Sigmoid colon (tissue), 7 donors: ENCODE data around the gene TOR1A. TPM values are rescaled to one million over a fixed set of nuclear protein-coding genes. Genes with fewer than 3 reads are reported as not detected.

Experiments
- DNase-seq: peaks from one replicate; pipeline ENCODE4 v3.0.0-alpha.2; 2019
- H3K27ac ChIP-seq, 4 donors: fragments of 200-600 bp; sonication (generic); one replicate each; pipeline ENCODE4 v1.5.1; 2016 to 2019; ENCODE audit warnings: mild to moderate bottlenecking in 1 of 4
- H3K27me3 ChIP-seq, 3 donors: fragments of 200-600 bp; sonication (generic); one replicate each; pipeline ENCODE4 v1.5.1; 2019; ENCODE audit warnings: mild to moderate bottlenecking in 1 of 3
- H3K36me3 ChIP-seq, 4 donors: fragments of 200-600 bp; sonication (generic); one replicate each; pipeline ENCODE4 v1.5.1; 2016 to 2019
- H3K4me1 ChIP-seq, 4 donors: fragments of 200-600 bp; sonication (generic); one replicate each; pipeline ENCODE4 v1.5.1; 2017 to 2019
- H3K4me3 ChIP-seq, 4 donors: fragments of 200-600 bp; sonication (generic); one replicate each; pipeline ENCODE4 v1.5.1; 2017 to 2019; ENCODE audit warnings: mild to moderate bottlenecking in 2 of 4, moderate library complexity in 1 of 4
- H3K9me3 ChIP-seq, 4 donors: fragments of 200-600 bp in 3 of 4; sonication (generic) in 3 of 4; one replicate each; pipeline versions ENCODE4 v1.5.1 to v1.6.1; 2013 to 2019
- CTCF ChIP-seq, 4 experiments: fragments of 450-650 bp in 3 of 4; fragments of 200-600 bp in 1 of 4; IDR thresholded peaks; one replicate each; pipeline ENCODE4 v1.5.1; 2016 to 2019; ENCODE audit warnings: antibody characterized with exemption in 4 of 4, mild to moderate bottlenecking in 3 of 4, moderate library complexity in 2 of 4
- EP300 ChIP-seq, 4 donors: sonication (generic); formaldehyde crosslinking; IDR thresholded peaks; one replicate each; pipeline ENCODE4 v1.6.1; 2017; ENCODE audit warnings: antibody characterized with exemption in 4 of 4
- POLR2A ChIP-seq, 2 donors: fragments of 450-650 bp; IDR thresholded peaks; one replicate each; pipeline ENCODE4 v1.6.1; 2016; ENCODE audit warnings: antibody characterized with exemption in 2 of 2, mild to moderate bottlenecking in 2 of 2, moderate library complexity in 2 of 2
- POLR2AphosphoS5 ChIP-seq, 4 donors: sonication (generic); formaldehyde crosslinking; IDR thresholded peaks; one replicate each; pipeline ENCODE4 v1.6.1; 2017; ENCODE audit warnings: antibody characterized with exemption in 4 of 4
- WGBS, 2 donors: extraction: QIAGEN DNeasy Blood & Tissue Kit; methylation state at CpG; one replicate each; pipeline ENCODE4 v1.1.7; 2013; 5-methylcytosine and 5-hydroxymethylcytosine counted together
- intact Hi-C: fragments of 100-400 bp; cut with DNase I; formaldehyde crosslinking; loops from one replicate; pipeline ENCODE4 v1.15.1; 2023
- polyA plus RNA-seq, 3 donors: library from polyadenylated mRNA; stranded (reverse); fragments of 200-250 nt; gene quantifications; one replicate each; pipeline ENCODE4 v1.2.3, GENCODE V29; 2013
- total RNA-seq, 4 donors: library from RNA; depleted of rRNA; stranded (reverse); fragments of >200 nt; gene quantifications; one replicate each; pipeline ENCODE4 v1.1.0, GENCODE V29; 2016
- donor health status: healthy with polysubstance abuse.
- donor health status: Bipolar disorder and iron deficiency.
- donor health status: healthy.

TOR1A gene
- total and polyA plus RNA-seq, 7 donors, result 12.5 to 51.2 (median 31.6) TPM

DNA sequence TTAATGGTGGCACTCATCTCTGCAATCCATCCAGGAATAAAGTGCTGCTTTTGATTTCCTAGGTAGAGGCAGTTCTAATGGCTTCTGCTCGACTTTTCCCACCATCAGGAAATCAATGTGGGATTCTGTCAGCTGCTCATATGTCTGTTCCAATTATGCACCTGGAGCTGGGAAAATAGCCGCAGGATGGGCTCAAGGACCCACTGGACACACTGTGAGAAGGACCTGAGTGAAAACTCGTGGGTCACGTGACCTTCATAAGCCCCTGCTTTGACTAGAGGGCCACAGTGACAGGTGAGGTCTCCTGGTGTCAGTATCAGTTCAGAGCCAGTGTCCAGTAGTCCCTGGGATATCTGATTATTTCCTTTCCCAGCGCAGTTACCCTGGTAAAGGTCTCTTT, 53.2 kb downstream of the TOR1A start:
- Histone ChIP-seq H3K4me1 (no peaks in the 10 kb centered on the region), H3K4me3 (no peak overlapping the region), H3K27me3 (no peaks in the 10 kb centered on the region), H3K9me3 (no peaks in the 10 kb centered on the region), H3K27ac (no peak overlapping the region), H3K36me3 (no peaks in the 10 kb centered on the region)
- whole genome bisulfite sequencing, 2 donors, result 86 to 88% methylated on average over 5 of the region's 5 CpGs
- TF ChIP-seq POLR2AphosphoS5 (IDR thresholded peaks at IDR 0.05), result no peak
- TF ChIP-seq POLR2A (IDR thresholded peaks at IDR 0.05), result no peak
- TF ChIP-seq EP300 (IDR thresholded peaks at IDR 0.05), result no peak
- intact Hi-C loops, result no loop called here
- no peak for DNase-seq

- 77 to 85% methylated on average over 5 of the region's 5 CpGs for WGBS, 2 donors
- intact Hi-C loops, result no loop called here
- Histone ChIP-seq H3K27ac (no peak overlapping the region), H3K36me3 (no peaks in the 10 kb centered on the region), H3K4me3 (no peak overlapping the region), H3K4me1 (no peaks in the 10 kb centered on the region), H3K9me3 (no peaks in the 10 kb centered on the region), H3K27me3 (no peaks in the 10 kb centered on the region)
- no peak for TF ChIP-seq CTCF (IDR thresholded peaks at IDR 0.05)
- no peak for TF ChIP-seq POLR2A (IDR thresholded peaks at IDR 0.05)
- no peak for TF ChIP-seq EP300 (IDR thresholded peaks at IDR 0.05)
- TF ChIP-seq POLR2AphosphoS5 (IDR thresholded peaks at IDR 0.05), result no peak
- no peak for DNase-seq
Measured at GRCh38 chr9:129769669-129770068, 54.3 kb downstream of the TOR1A start.

- TF ChIP-seq CTCF (IDR thresholded peaks at IDR 0.05) (no peak), EP300 (IDR thresholded peaks at IDR 0.05) (no peak), POLR2AphosphoS5 (IDR thresholded peaks at IDR 0.05) (no peak), POLR2A (IDR thresholded peaks at IDR 0.05) (no peak)
- intact Hi-C loops, result no loop called here
- H3K27me3 ChIP-seq, result no peaks in the 10 kb centered on the region
- no peak for DNase-seq
- no peak overlapping the region for H3K27ac ChIP-seq
- no peaks in the 10 kb centered on the region for H3K36me3 ChIP-seq
- no peak overlapping the region for H3K4me3 ChIP-seq
- 95 to 97% methylated on average over 6 of the region's 6 CpGs for WGBS, 2 donors
- no peaks in the 10 kb centered on the region for H3K4me1 ChIP-seq
- H3K9me3 ChIP-seq, result no peaks in the 10 kb centered on the region
Measured at GRCh38 chr9:129768486-129768885, 55.5 kb downstream of the TOR1A start.

DNA sequence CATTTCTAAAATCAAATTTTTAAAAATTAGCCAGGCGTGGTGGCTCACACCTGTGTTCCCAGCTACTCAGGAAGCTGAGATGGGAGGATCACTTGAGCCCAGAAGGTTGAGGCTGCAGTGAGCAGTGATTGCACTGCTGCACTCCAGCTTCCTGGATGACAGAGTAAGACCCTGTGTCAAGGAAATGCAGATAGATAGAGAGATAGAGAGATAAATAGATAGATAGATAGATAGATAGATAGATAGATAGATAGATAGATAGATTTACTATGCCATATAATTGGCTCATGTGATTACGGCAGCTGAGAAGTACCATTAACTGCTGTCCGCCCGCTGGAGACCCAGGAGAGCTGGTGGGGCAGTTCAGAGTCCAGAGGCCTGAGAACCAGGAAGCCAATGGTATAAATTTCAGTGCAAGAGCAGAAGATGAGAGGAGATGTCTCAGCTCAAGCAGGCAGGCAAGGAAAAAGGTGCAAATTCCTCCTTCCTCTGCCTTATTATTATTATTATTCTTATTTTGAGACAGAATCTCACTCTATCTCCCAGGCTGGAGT, 58.1 kb downstream of the TOR1A start:
- Histone ChIP-seq H3K36me3 (no peaks in the 10 kb centered on the region), H3K27me3 (no peaks in the 10 kb centered on the region), H3K27ac (no peak overlapping the region), H3K4me3 (no peak overlapping the region), H3K9me3 (no peaks in the 10 kb centered on the region), H3K4me1 (peaks cover 0 to 4% (median 2%) of the 10 kb centered on the region in 4 donors)
- TF ChIP-seq POLR2AphosphoS5 (IDR thresholded peaks at IDR 0.05), result no peak
- no peak for TF ChIP-seq CTCF (IDR thresholded peaks at IDR 0.05)
- no peak for TF ChIP-seq POLR2A (IDR thresholded peaks at IDR 0.05)
- no peak for TF ChIP-seq EP300 (IDR thresholded peaks at IDR 0.05)
- intact Hi-C loops, result no loop called here
- WGBS, 2 donors, result 44 to 77% methylated on average over 4 of the region's 4 CpGs
- no peak for DNase-seq

DNA sequence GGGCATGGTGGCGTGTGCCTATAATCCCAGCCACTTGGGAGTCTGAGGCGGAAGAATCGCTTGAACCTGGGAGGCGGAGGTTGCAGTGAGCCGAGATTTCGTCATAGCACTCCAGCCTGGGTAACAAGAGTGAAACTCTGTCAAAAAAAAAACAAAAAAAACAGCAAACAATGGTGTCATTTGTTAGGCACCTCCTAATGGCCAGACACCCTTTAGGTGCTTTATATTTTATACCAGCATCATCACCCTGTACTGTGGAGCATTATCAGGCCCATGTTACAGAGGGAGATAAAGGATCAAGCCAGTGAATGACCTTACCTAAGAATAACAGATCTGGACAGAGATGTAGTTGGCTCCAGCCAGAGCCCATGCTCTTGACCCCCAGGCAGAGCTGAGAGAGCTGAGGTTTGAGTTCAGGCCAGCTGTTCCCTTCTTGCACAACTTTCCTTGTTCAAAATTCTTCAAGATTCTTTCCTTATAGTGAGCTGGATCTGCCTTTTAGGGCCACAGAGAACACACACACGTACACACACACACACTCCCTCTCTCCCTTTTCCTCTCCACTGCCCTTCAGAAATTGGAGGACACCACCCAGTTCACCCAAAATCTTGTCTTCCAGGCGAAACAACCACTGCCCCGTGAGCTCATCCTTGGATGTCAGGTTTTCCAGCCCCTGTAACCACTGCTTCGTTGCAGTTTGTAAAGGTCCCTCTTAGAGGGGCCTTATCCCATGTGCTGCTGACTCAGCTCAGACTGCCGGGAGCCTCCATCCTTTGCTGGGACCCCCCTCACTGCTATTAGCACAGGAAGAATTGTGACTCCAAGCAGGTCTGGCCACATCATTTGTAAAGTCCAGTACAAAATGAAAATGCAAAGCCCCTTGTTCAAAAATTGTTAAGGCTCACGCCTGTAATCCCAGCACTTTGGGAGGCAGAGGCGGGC, 60.7 kb downstream of the TOR1A start:
- Histone ChIP-seq H3K27me3 (no peaks in the 10 kb centered on the region), H3K9me3 (no peaks in the 10 kb centered on the region), H3K4me1 (peaks cover 0 to 4% (median 2%) of the 10 kb centered on the region in 4 donors), H3K27ac (peak overlapping the region; percentile 45 to 72 (median 60)), H3K4me3 (no peak overlapping the region), H3K36me3 (no peaks in the 10 kb centered on the region)
- 80 to 82% methylated on average over 13 of the region's 13 CpGs for WGBS, 2 donors
- TF ChIP-seq EP300 (IDR thresholded peaks at IDR 0.05), result no peak
- no peak for TF ChIP-seq POLR2AphosphoS5 (IDR thresholded peaks at IDR 0.05)
- no peak for TF ChIP-seq CTCF (IDR thresholded peaks at IDR 0.05)
- TF ChIP-seq POLR2A (IDR thresholded peaks at IDR 0.05), result no peak
- intact Hi-C loops, result no loop called here
- peak; percentile 76 for DNase-seq
